Naive thymus-derived CD8-positive, alpha-beta T cell (primary cell): ENCODE results near the gene CREB5. TPM values are rescaled to one million over a fixed set of nuclear protein-coding genes. Genes with fewer than 3 reads are reported as not detected.

Source experiments
- ATAC-seq, 2 donors: fragments of 150-1000 bp; cut with Tn5 transposase in 1 of 2; sonication (Bioruptor Pico), chemical (Tn5 transposase) in 1 of 2; 1 replicate in 1 of 2; 2 replicates in 1 of 2; pipeline ENCODE4 v1.10.0; 2021; ENCODE audit warnings: mild to moderate bottlenecking in 2 of 2, moderate library complexity in 2 of 2
- POLR2A ChIA-PET: fragments of 350-600 bp; sonication (Branson Sonifier 250); formaldehyde crosslinking; loops from one replicate; lab custom pipeline; 2021; ENCODE audit warnings: antibody characterized with exemption; lab: Charles Lee
- DNase-seq, 10 donors: peaks; one replicate each; pipeline versions ENCODE4 v3.0.0 to v3.0.0-alpha.2; 2020 to 2022
- H3K27ac Mint-ChIP-seq, 10 donors: one replicate each; pipeline ENCODE4 v1.8.0; 2020 to 2022; ENCODE audit warnings: mild to moderate bottlenecking in 10 of 10, mixed read lengths in 10 of 10, moderate library complexity in 4 of 10, inconsistent platforms in 1 of 10
- H3K27me3 Mint-ChIP-seq, 5 donors: one replicate each; pipeline ENCODE4 v1.8.0; 2021 to 2022; ENCODE audit warnings: mixed read lengths in 5 of 5
- H3K36me3 Mint-ChIP-seq, 3 donors: one replicate each; pipeline ENCODE4 v1.8.0; 2020 to 2022; ENCODE audit warnings: mixed read lengths in 3 of 3, mild to moderate bottlenecking in 2 of 3, inconsistent platforms in 1 of 3
- H3K4me1 Mint-ChIP-seq, 4 donors: one replicate each; pipeline ENCODE4 v1.8.0; 2021 to 2022; ENCODE audit warnings: mixed read lengths in 4 of 4
- H3K4me3 Mint-ChIP-seq, 10 donors: one replicate each; pipeline ENCODE4 v1.8.0; 2020 to 2022; ENCODE audit warnings: mild to moderate bottlenecking in 10 of 10, mixed read lengths in 10 of 10, moderate library complexity in 6 of 10, inconsistent platforms in 1 of 10
- H3K9me3 Mint-ChIP-seq, 9 donors: one replicate each; pipeline ENCODE4 v1.8.0; 2020 to 2022; ENCODE audit warnings: mixed read lengths in 9 of 9, mild to moderate bottlenecking in 3 of 9, inconsistent platforms in 1 of 9, moderate library complexity in 1 of 9
- polyA plus RNA-seq, 3 donors: library from polyadenylated mRNA; unstranded; fragments of 300-500 nt; fragmentation: Illumina TruSeq; gene quantifications; one replicate each; pipeline ENCODE4 v1.2.3, GENCODE V29; 2021
- total RNA-seq, 8 experiments: library from RNA in 2 of 8; stranded (reverse) in 2 of 8; gene quantifications; one replicate each; pipeline ENCODE4 v1.2.3 and lab custom pipeline; 2021 to 2026

CREB5 gene
- total and polyA plus RNA-seq, 5 experiments from 2014 or later = 0.19 to 0.23 TPM; not detected in 3

GRCh38 chr7:28554802-28555471 lies 142.6 kb downstream of the CREB5 start:
- peaks cover 3 to 32% (median 11%) of the 10 kb centered on the region in 5 donors for H3K27me3 Mint-ChIP-seq
- POLR2A ChIA-PET = no interaction called here
- ATAC-seq = no peak
- H3K36me3 Mint-ChIP-seq = no peaks in the 10 kb centered on the region
- H3K4me1 Mint-ChIP-seq = peaks cover 0 to 3% (median 0%) of the 10 kb centered on the region in 4 donors
- no peak for DNase-seq
- H3K4me3 Mint-ChIP-seq = no peak overlapping the region
- peaks cover 0 to 3% (median 0%) of the 10 kb centered on the region in 9 donors for H3K9me3 Mint-ChIP-seq
- H3K27ac Mint-ChIP-seq = no peak overlapping the region

GRCh38 chr7:28556025-28556424 lies 143.7 kb downstream of the CREB5 start:
- no peak for DNase-seq
- H3K27me3 Mint-ChIP-seq = peaks cover 3 to 22% (median 7%) of the 10 kb centered on the region in 5 donors
- H3K4me3 Mint-ChIP-seq = no peak overlapping the region
- peaks cover 0 to 1% (median 0%) of the 10 kb centered on the region in 4 donors for H3K4me1 Mint-ChIP-seq
- peaks cover 0 to 10% (median 0%) of the 10 kb centered on the region in 9 donors for H3K9me3 Mint-ChIP-seq
- H3K27ac Mint-ChIP-seq = no peak overlapping the region
- no peaks in the 10 kb centered on the region for H3K36me3 Mint-ChIP-seq
- no peak for ATAC-seq
- POLR2A ChIA-PET = no interaction called here

- no peak overlapping the region for H3K4me3 Mint-ChIP-seq
- peaks cover 0 to 10% (median 0%) of the 10 kb centered on the region in 9 donors for H3K9me3 Mint-ChIP-seq
- POLR2A ChIA-PET = no interaction called here
- ATAC-seq (no peak), DNase-seq (no peak)
- peaks cover 2 to 18% (median 5%) of the 10 kb centered on the region in 5 donors for H3K27me3 Mint-ChIP-seq
- H3K4me1 Mint-ChIP-seq = peaks cover 0 to 1% (median 0%) of the 10 kb centered on the region in 4 donors
- H3K36me3 Mint-ChIP-seq = no peaks in the 10 kb centered on the region
- H3K27ac Mint-ChIP-seq = no peak overlapping the region
Observed at GRCh38 chr7:28556671-28557070, 144.4 kb downstream of the CREB5 start.

GRCh38 chr7:28558236-28558635 lies 145.9 kb downstream of the CREB5 start:
- DNase-seq (no peak), ATAC-seq (no peak)
- POLR2A ChIA-PET = no interaction called here
- Mint-ChIP-seq H3K27ac (no peak overlapping the region), H3K4me1 (peaks cover 0 to 1% (median 0%) of the 10 kb centered on the region in 4 donors), H3K36me3 (no peaks in the 10 kb centered on the region), H3K27me3 (peaks cover 0 to 12% (median 5%) of the 10 kb centered on the region in 5 donors), H3K4me3 (no peak overlapping the region), H3K9me3 (peaks cover 0 to 10% (median 0%) of the 10 kb centered on the region in 9 donors)

- Mint-ChIP-seq H3K27me3 (peaks cover 2 to 22% (median 5%) of the 10 kb centered on the region in 5 donors), H3K4me3 (peak overlapping the region in 1 of 10 donors; percentile 44), H3K36me3 (no peaks in the 10 kb centered on the region), H3K4me1 (peaks cover 0 to 1% (median 0%) of the 10 kb centered on the region in 4 donors), H3K9me3 (peaks cover 0 to 10% (median 0%) of the 10 kb centered on the region in 9 donors), H3K27ac (no peak overlapping the region)
- no peak for DNase-seq
- POLR2A ChIA-PET = no interaction called here
- ATAC-seq = no peak
Observed at GRCh38 chr7:28560767-28561166, 148.4 kb downstream of the CREB5 start.

- peaks cover 0 to 10% (median 0%) of the 10 kb centered on the region in 9 donors for H3K9me3 Mint-ChIP-seq
- H3K4me3 Mint-ChIP-seq = no peak overlapping the region
- DNase-seq = no peak
- H3K36me3 Mint-ChIP-seq = no peaks in the 10 kb centered on the region
- H3K4me1 Mint-ChIP-seq = peaks cover 0 to 6% (median under 1%) of the 10 kb centered on the region in 4 donors
- POLR2A ChIA-PET = no interaction called here
- no peak overlapping the region for H3K27ac Mint-ChIP-seq
- ATAC-seq = no peak
- H3K27me3 Mint-ChIP-seq = peaks cover 0 to 11% (median 2%) of the 10 kb centered on the region in 5 donors
Observed at GRCh38 chr7:28564033-28564432, 151.7 kb downstream of the CREB5 start.

GRCh38 chr7:28564755-28565374 lies 152.5 kb downstream of the CREB5 start:
- H3K27me3 Mint-ChIP-seq = peaks cover 0 to 11% (median 2%) of the 10 kb centered on the region in 5 donors
- ATAC-seq (no peak), DNase-seq (no peak)
- peaks cover 0 to 8% (median 0%) of the 10 kb centered on the region in 9 donors for H3K9me3 Mint-ChIP-seq
- H3K36me3 Mint-ChIP-seq = no peaks in the 10 kb centered on the region
- H3K27ac Mint-ChIP-seq = no peak overlapping the region
- H3K4me1 Mint-ChIP-seq = peaks cover 0 to 11% (median under 1%) of the 10 kb centered on the region in 4 donors
- no peak overlapping the region for H3K4me3 Mint-ChIP-seq
- POLR2A ChIA-PET = no interaction called here

- Mint-ChIP-seq H3K4me3 (no peak overlapping the region), H3K36me3 (no peaks in the 10 kb centered on the region), H3K4me1 (peaks cover 0 to 11% (median 2%) of the 10 kb centered on the region in 4 donors), H3K27ac (no peak overlapping the region), H3K27me3 (peaks cover 0 to 11% (median 2%) of the 10 kb centered on the region in 5 donors), H3K9me3 (no peaks in the 10 kb centered on the region)
- POLR2A ChIA-PET = no interaction called here
- ATAC-seq (no peak), DNase-seq (no peak)
Observed at GRCh38 chr7:28565980-28566379, 153.7 kb downstream of the CREB5 start.

GRCh38 chr7:28570113-28570969 lies 158.0 kb downstream of the CREB5 start:
- Mint-ChIP-seq H3K27me3 (peaks cover 0 to 12% (median 2%) of the 10 kb centered on the region in 5 donors), H3K9me3 (no peaks in the 10 kb centered on the region), H3K4me1 (peaks cover 2 to 11% (median 4%) of the 10 kb centered on the region in 4 donors), H3K4me3 (no peak overlapping the region), H3K36me3 (no peaks in the 10 kb centered on the region), H3K27ac (no peak overlapping the region)
- POLR2A ChIA-PET = no interaction called here
- ATAC-seq (no peak), DNase-seq (no peak)

- POLR2A ChIA-PET = no interaction called here
- Mint-ChIP-seq H3K4me3 (no peak overlapping the region), H3K9me3 (no peaks in the 10 kb centered on the region), H3K27me3 (peaks cover 0 to 12% (median 2%) of the 10 kb centered on the region in 5 donors), H3K27ac (no peak overlapping the region), H3K4me1 (peaks cover 2 to 11% (median 4%) of the 10 kb centered on the region in 4 donors), H3K36me3 (no peaks in the 10 kb centered on the region)
- ATAC-seq (no peak), DNase-seq (no peak)
Observed at GRCh38 chr7:28570970-28571288, 158.6 kb downstream of the CREB5 start.

- H3K4me1 Mint-ChIP-seq = peaks cover 2 to 11% (median 4%) of the 10 kb centered on the region in 4 donors
- no peak for ATAC-seq
- POLR2A ChIA-PET = no interaction called here
- peaks cover 0 to 12% (median 2%) of the 10 kb centered on the region in 5 donors for H3K27me3 Mint-ChIP-seq
- no peak for DNase-seq
- H3K27ac Mint-ChIP-seq = peak overlapping the region in 1 of 10 donors; percentile 21
- no peaks in the 10 kb centered on the region for H3K9me3 Mint-ChIP-seq
- H3K36me3 Mint-ChIP-seq = no peaks in the 10 kb centered on the region
- no peak overlapping the region for H3K4me3 Mint-ChIP-seq
Observed at GRCh38 chr7:28571405-28571804, 159.1 kb downstream of the CREB5 start.

- ATAC-seq (no peak), DNase-seq (no peak)
- no peak overlapping the region for H3K4me3 Mint-ChIP-seq
- H3K4me1 Mint-ChIP-seq = peaks cover 2 to 11% (median 4%) of the 10 kb centered on the region in 4 donors
- no peak overlapping the region for H3K27ac Mint-ChIP-seq
- H3K36me3 Mint-ChIP-seq = no peaks in the 10 kb centered on the region
- no peaks in the 10 kb centered on the region for H3K9me3 Mint-ChIP-seq
- peaks cover 0 to 12% (median 2%) of the 10 kb centered on the region in 5 donors for H3K27me3 Mint-ChIP-seq
- POLR2A ChIA-PET = no interaction called here
Observed at GRCh38 chr7:28572321-28573058, 160.2 kb downstream of the CREB5 start.
